HL-60 (cell line): Measurements from ENCODE around the gene PTPRN2.

Experiments
- CTCF ChIP-seq: IDR thresholded peaks from one replicate; pipeline ENCODE4 v1.5.1; 2011; ENCODE audit warnings: low read length, control low read depth, inconsistent platforms; ENCODE audit not compliant: insufficient read depth
- POLR2AphosphoS5 ChIP-seq: IDR thresholded peaks from 2 replicates; pipeline ENCODE4 v1.6.1; 2012; ENCODE audit warnings: low read depth
- REST ChIP-seq: IDR thresholded peaks from 2 replicates; pipeline ENCODE4 v1.6.1; 2012; ENCODE audit warnings: low read depth; ENCODE audit not compliant: insufficient replicate concordance
- SPI1 ChIP-seq: IDR thresholded peaks from 2 replicates; pipeline ENCODE4 v1.6.1; 2012; ENCODE audit warnings: low read depth, mild to moderate bottlenecking, borderline replicate concordance

- TF ChIP-seq CTCF, result no peak
- TF ChIP-seq REST, result no peak
- TF ChIP-seq POLR2AphosphoS5, result no peak
- no peak for TF ChIP-seq SPI1
Observed at GRCh38 chr7:157622408-157623205, 965.0 kb downstream of the PTPRN2 start.
